ENCODE measurements around the gene MAK. TPM values are rescaled to one million over a fixed set of nuclear protein-coding genes. Genes with fewer than 3 reads are reported as not detected.
A peak's percentile ranks its signal among the peaks of the same experiment; 100 is the strongest.
"Not testable (repeated sequence)": the region's sequence is repeated elsewhere in the genome, so short reads cannot be mapped to it uniquely, and the experiment has no call there.

MAK gene
- total RNA-seq, 2 donors from 2014 or later = 0.84 to 1.1 TPM

GRCh38 chr6:10778230-10778629, 60.1 kb downstream of the MAK start:
- ATAC-seq (replicated peaks) = no peak
- peaks cover 5% of the 10 kb centered on the region for H3K4me1 Mint-ChIP-seq
- no peak overlapping the region for H3K4me3 Mint-ChIP-seq
- H3K27ac Mint-ChIP-seq = no peak overlapping the region
- H3K27me3 Mint-ChIP-seq = no peaks in the 10 kb centered on the region
- no peaks in the 10 kb centered on the region for H3K9me3 Mint-ChIP-seq
- H3K36me3 Mint-ChIP-seq (ENCODE audit: low read depth) = peaks cover 67% of the 10 kb centered on the region

GRCh38 chr6:10771371-10771894, 66.9 kb downstream of the MAK start:
- H3K9me3 Mint-ChIP-seq = no peaks in the 10 kb centered on the region
- H3K4me1 Mint-ChIP-seq = peaks cover 4% of the 10 kb centered on the region
- no peaks in the 10 kb centered on the region for H3K27me3 Mint-ChIP-seq
- H3K27ac Mint-ChIP-seq = no peak overlapping the region
- no peak overlapping the region for H3K4me3 Mint-ChIP-seq
- no peak for ATAC-seq (replicated peaks)
- H3K36me3 Mint-ChIP-seq (ENCODE audit: low read depth) = peaks cover 55% of the 10 kb centered on the region

GRCh38 chr6:10769419-10769818, 68.9 kb downstream of the MAK start:
- no peaks in the 10 kb centered on the region for H3K9me3 Mint-ChIP-seq
- no peak overlapping the region for H3K4me3 Mint-ChIP-seq
- H3K27ac Mint-ChIP-seq = no peak overlapping the region
- H3K4me1 Mint-ChIP-seq = peaks cover 4% of the 10 kb centered on the region
- H3K36me3 Mint-ChIP-seq (ENCODE audit: low read depth) = peaks cover 44% of the 10 kb centered on the region
- ATAC-seq (replicated peaks) = no peak
- H3K27me3 Mint-ChIP-seq = no peaks in the 10 kb centered on the region

GRCh38 chr6:10763006-10763405, 75.3 kb downstream of the MAK start:
- H3K27ac Mint-ChIP-seq = no peak overlapping the region
- peaks cover 64% of the 10 kb centered on the region for H3K36me3 Mint-ChIP-seq (ENCODE audit: low read depth)
- ATAC-seq (replicated peaks) = no peak
- no peaks in the 10 kb centered on the region for H3K9me3 Mint-ChIP-seq
- H3K4me3 Mint-ChIP-seq = no peak overlapping the region
- peaks cover 7% of the 10 kb centered on the region for H3K4me1 Mint-ChIP-seq
- H3K27me3 Mint-ChIP-seq = no peaks in the 10 kb centered on the region

GRCh38 chr6:10759884-10760329, 78.4 kb downstream of the MAK start:
- ATAC-seq (replicated peaks) = peak; percentile 77

GRCh38 chr6:10759312-10759839, 79.0 kb downstream of the MAK start:
- no peaks in the 10 kb centered on the region for H3K27me3 Mint-ChIP-seq
- no peaks in the 10 kb centered on the region for H3K9me3 Mint-ChIP-seq
- peak; percentile 46 for ATAC-seq (replicated peaks)
- no peak overlapping the region for H3K4me3 Mint-ChIP-seq
- H3K4me1 Mint-ChIP-seq = peaks cover 8% of the 10 kb centered on the region
- peaks cover 91% of the 10 kb centered on the region for H3K36me3 Mint-ChIP-seq (ENCODE audit: low read depth)
- H3K27ac Mint-ChIP-seq = no peak overlapping the region

More at GRCh38 chr6:10759884-10760329, 78.4 kb downstream of the MAK start:
- no peak overlapping the region for H3K4me3 Mint-ChIP-seq
- H3K9me3 Mint-ChIP-seq = no peaks in the 10 kb centered on the region
- H3K4me1 Mint-ChIP-seq = peaks cover 8% of the 10 kb centered on the region
- H3K27ac Mint-ChIP-seq = no peak overlapping the region
- H3K27me3 Mint-ChIP-seq = no peaks in the 10 kb centered on the region
- H3K36me3 Mint-ChIP-seq (ENCODE audit: low read depth) = peaks cover 87% of the 10 kb centered on the region

- Mint-ChIP-seq H3K4me1 (peaks cover 15% of the 10 kb centered on the region), H3K9me3 (no peaks in the 10 kb centered on the region), H3K36me3 (ENCODE audit: low read depth) (peaks cover 100% of the 10 kb centered on the region), H3K4me3 (no peak overlapping the region), H3K27me3 (no peaks in the 10 kb centered on the region), H3K27ac (no peak overlapping the region)
- ATAC-seq (replicated peaks) = no peak
Measured at GRCh38 chr6:10756085-10756484, 82.3 kb downstream of the MAK start.

GRCh38 chr6:10751757-10752156, 86.6 kb downstream of the MAK start:
- H3K9me3 Mint-ChIP-seq; ATAC-seq (replicated peaks); H3K27ac Mint-ChIP-seq; H3K27me3 Mint-ChIP-seq; H3K4me3 Mint-ChIP-seq: not testable (repeated sequence)
- H3K4me1 Mint-ChIP-seq = peaks cover 18% of the 10 kb centered on the region
- peaks cover 95% of the 10 kb centered on the region for H3K36me3 Mint-ChIP-seq (ENCODE audit: low read depth)

- not testable (repeated sequence) for H3K9me3 Mint-ChIP-seq; H3K27me3 Mint-ChIP-seq; H3K4me3 Mint-ChIP-seq; ATAC-seq (replicated peaks)
- H3K4me1 Mint-ChIP-seq = peaks cover 26% of the 10 kb centered on the region
- peaks cover 86% of the 10 kb centered on the region for H3K36me3 Mint-ChIP-seq (ENCODE audit: low read depth)
- H3K27ac Mint-ChIP-seq = peak overlapping the region; percentile 39
Measured at GRCh38 chr6:10750568-10750967, 87.8 kb downstream of the MAK start.

GRCh38 chr6:10749734-10750133, 88.6 kb downstream of the MAK start:
- Mint-ChIP-seq H3K9me3 (no peaks in the 10 kb centered on the region), H3K27me3 (no peaks in the 10 kb centered on the region), H3K27ac (peak overlapping the region; percentile 39), H3K4me1 (peaks cover 32% of the 10 kb centered on the region), H3K4me3 (peak overlapping the region; percentile 92), H3K36me3 (ENCODE audit: low read depth) (peaks cover 77% of the 10 kb centered on the region)
- ATAC-seq (replicated peaks) = no peak

GRCh38 chr6:10747251-10747972, 90.9 kb downstream of the MAK start, which contains the start of gene TMEM14B:
TSS of gene TMEM14B (plus strand) at chr6:10747805. CDS start at chr6:10749246, 1,441 bp downstream.
- no peaks in the 10 kb centered on the region for H3K9me3 Mint-ChIP-seq
- peak within 1 kb of the TSS; percentile 90 for H3K27ac Mint-ChIP-seq
- peaks cover 54% of the 10 kb centered on the region for H3K36me3 Mint-ChIP-seq (ENCODE audit: low read depth)
- peak; percentile 98 for ATAC-seq (replicated peaks)
- H3K4me1 Mint-ChIP-seq = peaks cover 26% of the 10 kb centered on the region
- H3K4me3 Mint-ChIP-seq = peak within 1 kb of the TSS; percentile 92
- no peaks in the 10 kb centered on the region for H3K27me3 Mint-ChIP-seq

- ATAC-seq (replicated peaks) = no peak
Measured at GRCh38 chr6:10746915-10747250, 91.5 kb downstream of the MAK start.

GRCh38 chr6:10745116-10745515, 93.2 kb downstream of the MAK start:
- Mint-ChIP-seq H3K4me1 (peaks cover 26% of the 10 kb centered on the region), H3K27ac (no peak overlapping the region), H3K9me3 (no peaks in the 10 kb centered on the region), H3K36me3 (ENCODE audit: low read depth) (peaks cover 31% of the 10 kb centered on the region), H3K4me3 (no peak overlapping the region), H3K27me3 (no peaks in the 10 kb centered on the region)
- ATAC-seq (replicated peaks) = no peak

More at GRCh38 chr6:10746915-10747250, 91.5 kb downstream of the MAK start:
- H3K4me1 Mint-ChIP-seq = peaks cover 26% of the 10 kb centered on the region
- peak overlapping the region; percentile 90 for H3K27ac Mint-ChIP-seq
- peaks cover 49% of the 10 kb centered on the region for H3K36me3 Mint-ChIP-seq (ENCODE audit: low read depth)
- H3K4me3 Mint-ChIP-seq = peak overlapping the region; percentile 92
- no peaks in the 10 kb centered on the region for H3K9me3 Mint-ChIP-seq
- H3K27me3 Mint-ChIP-seq = no peaks in the 10 kb centered on the region

- no peak for ATAC-seq (replicated peaks)
- no peaks in the 10 kb centered on the region for H3K9me3 Mint-ChIP-seq
- peaks cover 20% of the 10 kb centered on the region for H3K4me1 Mint-ChIP-seq
Measured at GRCh38 chr6:10743515-10743914, 94.8 kb downstream of the MAK start.

GRCh38 chr6:10742251-10742650, 96.1 kb downstream of the MAK start:
- Mint-ChIP-seq H3K36me3 (ENCODE audit: low read depth) (peaks cover 4% of the 10 kb centered on the region), H3K4me3 (no peak overlapping the region), H3K4me1 (peaks cover 20% of the 10 kb centered on the region), H3K27me3 (no peaks in the 10 kb centered on the region), H3K9me3 (no peaks in the 10 kb centered on the region), H3K27ac (no peak overlapping the region)
- ATAC-seq (replicated peaks) = no peak

More at GRCh38 chr6:10743515-10743914, 94.8 kb downstream of the MAK start:
- no peaks in the 10 kb centered on the region for H3K27me3 Mint-ChIP-seq
- H3K36me3 Mint-ChIP-seq (ENCODE audit: low read depth) = peaks cover 15% of the 10 kb centered on the region
- H3K4me3 Mint-ChIP-seq = no peak overlapping the region
- no peak overlapping the region for H3K27ac Mint-ChIP-seq
